Mucosa of rectum (tissue), 2 donors: ENCODE results near the gene RER1.

Experiments used
- H3K27ac ChIP-seq, 2 donors: one replicate each; pipeline ENCODE4 v1.7.0; 2013; ENCODE audit warnings: inconsistent platforms in 2 of 2, low read depth in 2 of 2, low read length in 2 of 2
- H3K27me3 ChIP-seq, 2 donors: one replicate each; pipeline ENCODE4 v1.7.0; 2013; ENCODE audit warnings: low read length in 2 of 2; ENCODE audit not compliant: control insufficient read depth in 2 of 2, insufficient read depth in 2 of 2
- H3K36me3 ChIP-seq, 2 donors: one replicate each; pipeline ENCODE4 v1.7.0; 2013; ENCODE audit warnings: low read length in 2 of 2; ENCODE audit not compliant: control insufficient read depth in 2 of 2, insufficient read depth in 2 of 2
- H3K4me1 ChIP-seq, 2 donors: one replicate each; pipeline ENCODE4 v1.7.0; 2013; ENCODE audit warnings: low read length in 2 of 2, mild to moderate bottlenecking in 1 of 2; ENCODE audit not compliant: control insufficient read depth in 2 of 2, insufficient read depth in 2 of 2
- H3K4me3 ChIP-seq, 2 donors: one replicate each; pipeline ENCODE4 v1.7.0; 2013; ENCODE audit warnings: low read length in 2 of 2
- H3K9ac ChIP-seq, 2 donors: one replicate each; pipeline ENCODE4 v1.7.0; 2013; ENCODE audit warnings: low read length in 2 of 2, low read depth in 1 of 2, mild to moderate bottlenecking in 1 of 2
- H3K9me3 ChIP-seq, 2 donors: one replicate each; pipeline ENCODE4 v1.7.0; 2013; ENCODE audit warnings: low read length in 2 of 2; ENCODE audit not compliant: control insufficient read depth in 2 of 2
- donor health status: healthy.
- donor health status: Normal muscosa, but diverticular disease.

Gene RER1

GRCh38 chr1:2347896-2348295, 43.7 kb upstream of the RER1 start:
- Histone ChIP-seq H3K9me3 (no peaks in the 10 kb centered on the region), H3K4me1 (no peaks in the 10 kb centered on the region), H3K27me3 (no peaks in the 10 kb centered on the region), H3K27ac (no peak overlapping the region), H3K36me3 (no peaks in the 10 kb centered on the region), H3K9ac (no peak overlapping the region), H3K4me3 (no peak overlapping the region)

- Histone ChIP-seq H3K4me1 (no peaks in the 10 kb centered on the region), H3K27me3 (no peaks in the 10 kb centered on the region), H3K9ac (no peak overlapping the region), H3K4me3 (no peak overlapping the region), H3K9me3 (no peaks in the 10 kb centered on the region), H3K27ac (no peak overlapping the region), H3K36me3 (no peaks in the 10 kb centered on the region)
Observed at GRCh38 chr1:2348346-2349325, 43.0 kb upstream of the RER1 start.

DNA sequence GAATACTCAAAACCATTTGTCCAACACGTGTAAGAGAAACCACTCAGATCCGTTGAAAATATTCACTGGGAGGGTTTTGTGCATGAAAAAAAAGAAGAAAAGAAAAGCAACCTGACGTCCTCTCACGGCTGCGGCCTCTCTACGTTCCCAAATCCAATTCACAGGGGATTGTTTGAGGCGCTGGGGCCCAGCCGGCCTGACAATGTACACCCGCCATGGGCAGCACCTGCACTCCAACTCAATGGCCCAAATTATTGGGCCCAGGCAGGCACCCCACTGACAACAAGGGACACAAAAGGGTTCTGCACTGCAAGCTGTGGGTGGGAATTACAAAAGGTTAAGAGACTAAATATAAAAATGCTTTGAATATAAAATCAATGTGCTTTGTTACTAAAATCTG, 41.8 kb upstream of the RER1 start:
- Histone ChIP-seq H3K9me3 (no peaks in the 10 kb centered on the region), H3K4me3 (no peak overlapping the region), H3K27me3 (no peaks in the 10 kb centered on the region), H3K36me3 (no peaks in the 10 kb centered on the region), H3K9ac (no peak overlapping the region), H3K4me1 (no peaks in the 10 kb centered on the region), H3K27ac (no peak overlapping the region)

DNA sequence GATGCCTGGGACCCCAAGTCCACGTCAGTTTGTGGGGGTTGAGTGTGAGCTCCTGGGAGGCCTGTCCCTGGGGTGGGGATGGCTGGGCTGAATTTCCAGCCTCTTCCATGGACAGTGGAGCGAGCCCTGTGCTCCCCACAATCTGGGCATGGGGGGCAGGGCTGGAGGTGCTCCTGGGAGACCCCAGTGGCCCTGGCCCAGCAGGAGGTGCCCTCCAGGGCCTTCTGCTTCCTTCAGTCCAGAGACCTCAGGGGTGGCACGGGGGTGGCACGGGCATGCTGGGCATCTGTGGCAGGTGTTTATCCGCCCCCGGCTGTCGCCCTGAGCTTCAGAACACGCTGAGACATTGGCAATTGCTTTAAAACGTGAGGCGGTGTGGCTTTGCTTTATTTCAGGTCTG, 41.1 kb upstream of the RER1 start:
- Histone ChIP-seq H3K9ac (no peak overlapping the region), H3K27ac (no peak overlapping the region), H3K4me3 (no peak overlapping the region), H3K36me3 (no peaks in the 10 kb centered on the region), H3K27me3 (no peaks in the 10 kb centered on the region), H3K9me3 (no peaks in the 10 kb centered on the region), H3K4me1 (no peaks in the 10 kb centered on the region)

- H3K27me3 ChIP-seq, result no peaks in the 10 kb centered on the region
- no peaks in the 10 kb centered on the region for H3K4me1 ChIP-seq
- no peak overlapping the region for H3K9ac ChIP-seq
- H3K27ac ChIP-seq, result no peak overlapping the region
- H3K4me3 ChIP-seq, result no peak overlapping the region
- H3K9me3 ChIP-seq, result no peaks in the 10 kb centered on the region
- H3K36me3 ChIP-seq, result no peaks in the 10 kb centered on the region
Observed at GRCh38 chr1:2350911-2351655, 40.6 kb upstream of the RER1 start.

GRCh38 chr1:2351723-2352122, 39.9 kb upstream of the RER1 start:
- Histone ChIP-seq H3K27ac (no peak overlapping the region), H3K36me3 (no peaks in the 10 kb centered on the region), H3K9me3 (no peaks in the 10 kb centered on the region), H3K4me3 (no peak overlapping the region), H3K4me1 (no peaks in the 10 kb centered on the region), H3K9ac (no peak overlapping the region), H3K27me3 (no peaks in the 10 kb centered on the region)

GRCh38 chr1:2352341-2352896, 39.2 kb upstream of the RER1 start:
- Histone ChIP-seq H3K36me3 (no peaks in the 10 kb centered on the region), H3K4me1 (no peaks in the 10 kb centered on the region), H3K9ac (no peak overlapping the region), H3K4me3 (no peak overlapping the region), H3K27me3 (no peaks in the 10 kb centered on the region), H3K27ac (no peak overlapping the region), H3K9me3 (no peaks in the 10 kb centered on the region)

GRCh38 chr1:2352897-2353550, 38.6 kb upstream of the RER1 start:
- no peaks in the 10 kb centered on the region for H3K36me3 ChIP-seq
- H3K27ac ChIP-seq, result no peak overlapping the region
- no peak overlapping the region for H3K4me3 ChIP-seq
- H3K9ac ChIP-seq, result no peak overlapping the region
- no peaks in the 10 kb centered on the region for H3K4me1 ChIP-seq
- H3K9me3 ChIP-seq, result no peaks in the 10 kb centered on the region
- no peaks in the 10 kb centered on the region for H3K27me3 ChIP-seq

- Histone ChIP-seq H3K27ac (no peak overlapping the region), H3K4me1 (no peaks in the 10 kb centered on the region), H3K9ac (no peak overlapping the region)
Observed at GRCh38 chr1:2353551-2354438, 37.8 kb upstream of the RER1 start.

More at GRCh38 chr1:2353551-2354438, 37.8 kb upstream of the RER1 start:
- H3K9me3 ChIP-seq, result no peaks in the 10 kb centered on the region
- no peaks in the 10 kb centered on the region for H3K36me3 ChIP-seq
- H3K4me3 ChIP-seq, result no peak overlapping the region
- H3K27me3 ChIP-seq, result no peaks in the 10 kb centered on the region
